HG03103 (cell line): ENCODE results near the gene ST3GAL2.
"Not testable (repeated sequence)": the region's sequence is repeated elsewhere in the genome, so short reads cannot be mapped to it uniquely, and the experiment has no call there.

Source experiments
- ATAC-seq: cut with Tn5 transposase; IDR thresholded peaks from one replicate; pipeline ENCODE4 v1.9.1; 2021; ENCODE audit warnings: low read depth; ENCODE audit not compliant: unreplicated experiment

The ST3GAL2 gene

GRCh38 chr16:70391881-70392481 lies 46.9 kb downstream of the ST3GAL2 start:
- no peak for ATAC-seq

GRCh38 chr16:70391446-70391845 lies 47.5 kb downstream of the ST3GAL2 start:
- ATAC-seq = no peak

GRCh38 chr16:70390774-70391173 lies 48.1 kb downstream of the ST3GAL2 start:
- no peak for ATAC-seq

DNA sequence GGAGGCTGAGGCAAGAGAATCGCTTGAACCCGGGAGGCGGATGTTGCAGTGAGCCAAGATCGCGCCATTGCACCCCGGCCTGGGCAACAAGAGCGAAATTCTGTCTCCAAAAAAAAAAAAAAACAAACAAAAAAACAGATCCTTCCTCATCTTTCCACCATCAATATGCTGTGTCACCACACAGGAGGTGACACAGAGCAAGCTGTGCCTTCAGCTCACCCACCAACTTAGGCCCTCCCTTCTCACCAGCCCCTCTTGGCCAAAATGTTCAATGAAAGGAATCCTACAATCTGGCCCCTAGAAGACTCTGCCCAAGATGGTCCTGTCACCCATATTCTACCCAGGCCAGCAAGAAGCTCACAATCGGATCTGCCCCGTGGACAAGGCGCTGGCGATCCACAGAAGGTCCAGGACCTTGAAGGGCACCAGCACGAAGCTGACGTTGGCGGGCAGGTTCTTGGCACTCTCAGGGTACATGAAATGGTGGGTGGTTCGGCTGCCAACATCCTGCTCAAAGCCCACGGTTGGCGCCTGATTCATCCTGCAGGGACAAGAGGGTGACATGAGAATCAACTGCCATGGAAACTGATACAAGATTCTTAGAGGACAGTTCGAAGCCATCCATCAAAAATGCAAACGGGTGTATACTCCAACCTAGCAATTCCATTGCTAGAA lies 50.8 kb downstream of the ST3GAL2 start:
- ATAC-seq = no peak

- ATAC-seq = not testable (repeated sequence)
Observed at GRCh38 chr16:70386289-70386986, 52.5 kb downstream of the ST3GAL2 start.

- ATAC-seq = no peak
Observed at GRCh38 chr16:70383421-70383960, 55.4 kb downstream of the ST3GAL2 start.

DNA sequence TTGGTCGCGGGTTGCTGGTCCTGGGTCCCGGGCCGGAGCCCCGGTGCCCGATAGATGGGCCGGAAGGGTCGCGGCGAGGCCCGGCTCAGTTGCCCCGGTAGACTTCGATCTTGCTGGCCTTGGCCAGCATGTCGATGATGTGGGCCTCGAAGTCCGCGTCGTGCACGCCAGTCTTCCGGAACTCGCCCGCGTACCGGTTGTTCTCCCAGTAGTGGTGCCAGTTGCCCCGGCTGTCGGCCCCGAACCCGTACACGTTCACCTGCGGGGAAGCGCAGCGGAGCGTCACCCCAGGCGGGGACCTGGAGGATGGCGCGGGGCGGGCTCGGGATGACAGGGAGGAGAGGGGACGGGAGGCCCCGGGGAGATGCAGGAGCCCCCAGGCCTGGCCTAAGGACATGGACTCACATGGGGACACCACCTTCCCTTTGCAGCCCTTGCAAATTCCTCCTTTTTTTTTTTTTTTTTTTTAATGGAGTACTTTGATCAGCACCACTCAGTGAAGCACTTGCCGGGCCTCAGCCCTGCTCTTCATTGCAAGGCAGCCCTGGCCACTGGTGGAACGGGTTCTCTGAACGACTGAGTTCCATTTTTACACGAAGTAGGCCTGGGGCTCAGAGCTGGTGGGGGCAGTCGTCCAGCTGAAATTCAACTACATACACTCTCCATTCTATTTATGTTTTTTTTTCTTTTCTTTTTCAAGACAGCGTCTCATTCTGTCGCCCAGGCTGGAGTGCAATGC lies 57.1 kb downstream of the ST3GAL2 start:
- no peak for ATAC-seq

GRCh38 chr16:70380919-70381603 lies 57.8 kb downstream of the ST3GAL2 start:
- ATAC-seq = peak; percentile 91

- peak; percentile 14 for ATAC-seq
Observed at GRCh38 chr16:70380248-70380918, 58.5 kb downstream of the ST3GAL2 start.

DNA sequence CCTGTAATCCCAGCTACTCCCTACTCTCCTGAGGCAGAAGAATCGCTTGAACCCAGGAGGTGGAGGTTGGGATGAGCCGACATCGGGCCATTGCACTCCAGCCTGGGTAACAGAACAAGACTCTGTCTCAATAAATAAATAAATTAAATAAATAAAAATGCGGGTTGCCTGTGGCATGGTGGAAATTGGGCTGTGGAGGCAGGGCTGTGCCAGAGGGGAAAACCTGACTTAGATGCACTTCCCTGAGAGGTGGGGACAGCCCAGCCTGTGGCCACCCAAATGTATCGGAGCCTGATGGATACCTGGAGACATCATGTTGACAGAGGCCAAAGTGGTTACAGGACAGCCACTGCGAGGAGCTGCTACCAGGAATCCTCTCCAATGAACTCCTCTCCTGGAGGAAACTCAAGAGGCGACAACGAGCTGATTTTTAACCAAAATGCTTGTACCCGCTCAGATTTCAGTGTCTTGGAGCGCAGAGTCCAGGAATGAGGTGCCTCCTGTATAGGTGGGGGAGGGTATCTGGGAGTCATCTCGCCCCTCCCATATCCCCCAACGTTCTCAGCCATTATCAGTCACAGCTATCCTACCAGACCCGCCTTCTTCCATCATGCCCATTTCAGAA lies 59.9 kb downstream of the ST3GAL2 start:
- ATAC-seq = no peak

DNA sequence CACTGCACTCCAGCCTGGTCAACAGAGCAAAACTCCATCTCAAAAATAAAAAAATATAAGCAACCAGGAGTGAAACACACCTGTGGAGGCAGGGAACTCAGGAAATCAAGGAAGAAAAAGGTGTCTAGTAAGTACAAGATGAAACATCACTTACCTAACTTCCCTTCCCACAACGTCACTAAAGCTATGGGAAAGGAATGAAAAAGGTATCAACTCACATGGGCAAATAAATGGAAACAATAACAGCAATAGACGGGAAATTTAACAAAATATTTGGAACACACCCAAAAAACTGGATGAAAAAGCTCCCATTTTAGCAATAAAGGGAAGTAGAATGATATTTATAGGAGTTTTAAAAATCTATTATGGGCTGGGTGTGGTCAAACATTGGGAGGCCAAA lies 61.1 kb downstream of the ST3GAL2 start:
- ATAC-seq = no peak

DNA sequence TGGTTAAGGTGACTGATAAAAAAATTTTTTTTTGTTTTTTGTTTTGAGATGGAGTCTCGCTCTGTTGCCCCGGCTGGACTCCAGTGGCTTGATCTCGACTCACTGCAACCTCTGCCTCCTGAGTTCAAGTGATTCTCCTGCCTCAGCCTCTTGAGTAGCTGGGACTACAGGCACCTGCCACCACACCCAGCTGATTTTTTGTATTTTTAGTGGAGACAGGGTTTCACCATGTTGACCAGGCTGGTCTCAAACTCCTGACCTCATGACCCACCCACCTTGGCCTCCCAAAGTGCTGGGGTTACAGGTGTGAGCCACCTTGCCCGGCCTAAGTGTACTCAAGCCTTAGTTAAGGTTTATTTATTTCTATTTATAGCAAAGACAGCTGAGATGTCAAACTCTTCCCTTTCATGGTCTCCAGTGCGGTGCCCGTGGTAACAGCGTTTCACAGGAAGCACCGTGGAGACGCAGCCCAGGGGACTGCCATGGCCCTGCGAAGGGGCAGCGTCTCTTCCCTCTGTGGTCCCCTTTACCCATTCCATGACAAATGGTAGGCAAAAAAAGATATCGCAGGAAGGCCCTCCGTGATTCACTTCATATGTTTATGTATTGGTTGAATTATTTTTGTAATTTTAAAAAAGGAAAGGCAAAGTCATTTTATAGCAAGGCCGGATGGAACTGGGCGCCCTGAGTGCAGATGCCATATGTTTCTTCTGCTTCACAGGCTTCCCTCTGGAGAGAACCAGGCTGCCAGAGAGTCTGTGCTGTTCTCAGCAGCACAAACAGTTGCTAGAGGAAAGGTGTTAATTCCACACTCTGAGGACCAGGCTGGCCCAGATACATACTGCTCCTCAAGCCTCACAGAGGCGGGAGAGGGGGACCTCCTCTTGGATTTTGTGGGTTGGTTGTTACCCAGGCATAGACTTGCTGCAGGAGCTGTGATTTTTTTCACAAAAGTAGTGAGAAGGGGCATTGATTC lies 63.0 kb downstream of the ST3GAL2 start:
- no peak for ATAC-seq

DNA sequence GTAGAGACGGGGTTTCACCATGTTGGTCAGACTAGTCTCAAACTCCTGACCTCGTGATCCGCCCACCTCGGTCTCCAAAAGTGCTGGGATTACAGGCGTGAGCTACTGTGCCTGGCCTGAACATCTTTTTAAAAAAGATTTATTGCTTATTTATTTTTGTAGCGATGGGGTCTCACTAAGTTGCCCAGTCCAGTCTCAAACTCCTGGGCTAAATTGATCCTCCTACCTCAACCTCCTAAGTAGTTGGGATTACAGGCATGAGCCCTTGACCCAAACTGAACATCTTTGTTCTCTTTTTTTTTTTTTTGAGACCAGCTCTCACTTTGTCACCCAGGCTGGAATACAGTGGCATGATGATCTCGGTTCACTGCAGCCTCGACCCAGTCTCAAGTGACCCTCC lies 64.7 kb downstream of the ST3GAL2 start:
- no peak for ATAC-seq

DNA sequence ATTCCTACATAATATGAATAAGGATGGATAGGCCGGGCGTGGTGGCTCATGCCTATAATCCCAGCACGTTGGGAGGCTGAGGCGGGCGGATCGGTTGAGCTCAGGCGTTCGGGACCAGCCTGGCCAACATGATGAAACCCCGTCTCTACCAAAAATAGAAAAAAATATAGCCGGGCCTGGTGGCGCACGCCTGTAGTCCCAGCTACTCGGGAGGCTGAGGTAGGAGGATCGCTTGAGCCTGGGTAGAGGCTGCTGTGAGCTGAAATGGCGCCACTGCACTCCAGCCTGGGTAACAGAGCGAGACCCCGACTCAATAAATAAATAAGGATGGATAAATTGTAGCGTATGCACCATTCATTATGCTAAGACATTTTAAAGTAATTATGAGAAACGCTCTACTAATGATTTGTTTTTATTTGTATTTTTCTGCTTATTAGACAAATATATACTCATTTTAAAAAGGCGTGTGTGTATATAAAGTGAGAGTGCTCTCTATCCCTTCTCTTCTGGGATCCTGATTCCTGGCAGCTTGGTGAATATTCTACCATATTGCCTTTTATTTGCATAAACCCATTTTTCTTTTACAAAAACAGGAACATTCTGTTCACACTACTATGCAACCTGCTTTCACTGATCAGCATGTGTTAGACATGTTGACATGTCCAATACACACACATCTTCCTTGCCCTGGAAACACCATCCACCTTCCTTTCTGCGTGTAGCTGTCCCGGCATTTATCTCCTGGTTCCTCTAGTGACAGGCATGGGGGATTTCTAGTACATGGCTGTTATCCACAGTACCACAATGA lies 65.8 kb downstream of the ST3GAL2 start:
- no peak for ATAC-seq

GRCh38 chr16:70370924-70371323 lies 68.0 kb downstream of the ST3GAL2 start:
- ATAC-seq = no peak

DNA sequence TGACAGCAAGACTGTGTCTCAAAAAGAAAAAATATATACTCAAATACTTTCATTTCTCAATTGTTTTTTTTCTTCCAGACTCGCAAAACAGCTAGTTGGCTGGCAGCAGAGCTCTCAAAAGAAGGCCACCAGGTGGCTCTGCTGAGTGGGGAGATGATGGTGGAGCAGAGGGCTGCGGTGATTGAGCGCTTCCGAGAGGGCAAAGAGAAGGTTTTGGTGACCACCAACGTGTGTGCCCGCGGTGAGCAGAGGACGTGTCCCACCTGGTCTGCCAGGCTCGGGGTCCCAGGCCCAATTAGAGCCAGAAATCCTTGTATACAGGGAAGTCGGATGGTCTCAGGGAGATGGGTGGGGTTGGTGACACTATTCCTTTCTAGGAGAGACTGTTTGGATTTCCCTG lies 68.8 kb downstream of the ST3GAL2 start:
- not testable (repeated sequence) for ATAC-seq

- ATAC-seq = no peak
Observed at GRCh38 chr16:70364399-70364798, 74.5 kb downstream of the ST3GAL2 start.
